Esophagus muscularis mucosa (tissue), 3 donors: ENCODE measurements around the gene SAFB.
A peak's percentile ranks its signal among the peaks of the same experiment; 100 is the strongest.

ENCODE experiments used
- CTCF ChIP-seq, 3 experiments: fragments of 200-600 bp in 2 of 3; fragments of 450-650 bp in 1 of 3; sonication (generic) in 2 of 3; IDR thresholded peaks; one replicate each; pipeline ENCODE4 v1.5.1; 2017 to 2019; ENCODE audit warnings: antibody characterized with exemption in 3 of 3, mild to moderate bottlenecking in 2 of 3, moderate library complexity in 1 of 3
- POLR2A ChIP-seq: fragments of 450-650 bp; IDR thresholded peaks from one replicate; pipeline ENCODE4 v1.6.1; 2017; ENCODE audit warnings: antibody characterized with exemption, moderate library complexity, mild to moderate bottlenecking, low read depth
- POLR2AphosphoS5 ChIP-seq, 2 donors: sonication (generic); formaldehyde crosslinking; IDR thresholded peaks; one replicate each; pipeline ENCODE4 v1.6.1; 2017; ENCODE audit warnings: antibody characterized with exemption in 2 of 2

- TF ChIP-seq POLR2AphosphoS5 (IDR thresholded peaks at IDR 0.05), result no peak
- TF ChIP-seq POLR2A, result peak; percentile 7
- TF ChIP-seq CTCF (IDR thresholded peaks at IDR 0.05), result no peak
These were observed 36.4 kb upstream of the SAFB start for GRCh38 chr19:5586300-5587070.
